PFSK-1 (cell line): Measurements from ENCODE around the gene GSTK1.

ENCODE experiments used
- FOXP2 ChIP-seq: optimal IDR thresholded peaks from 2 replicates; pipeline ENCODE3; 2011; ENCODE audit warnings: borderline replicate concordance, control low read depth, inconsistent platforms; ENCODE audit not compliant: insufficient read depth; ENCODE audit errors: extremely low read length, extremely low read depth
- POLR2AphosphoS5 ChIP-seq: IDR thresholded peaks from 2 replicates; pipeline ENCODE4 v1.6.1; 2012; ENCODE audit warnings: low read depth, mild to moderate bottlenecking, control low read depth, low read length, moderate library complexity
- REST ChIP-seq, 2 experiments: IDR thresholded peaks; 2 replicates each; pipeline versions ENCODE4 v1.6.1 to v1.8.0; 2011 to 2012; ENCODE audit warnings: low read depth in 2 of 2, low read length in 2 of 2, control low read depth in 1 of 2, inconsistent platforms in 1 of 2, mild to moderate bottlenecking in 1 of 2, moderate library complexity in 1 of 2; ENCODE audit not compliant: insufficient read depth in 1 of 2
- SIN3A ChIP-seq: IDR thresholded peaks from 2 replicates; pipeline ENCODE4 v1.6.1; 2012; ENCODE audit warnings: mild to moderate bottlenecking, low read length, moderate library complexity, borderline replicate concordance; ENCODE audit not compliant: insufficient read depth
- TAF1 ChIP-seq: IDR thresholded peaks from 2 replicates; pipeline ENCODE4 v1.6.1; 2012; ENCODE audit warnings: low read length, control low read depth, borderline replicate concordance; ENCODE audit not compliant: insufficient read depth

Gene GSTK1

GRCh38 chr7:143259765-143260164, 3.5 kb upstream of the GSTK1 start:
- no peak for TF ChIP-seq FOXP2
- TF ChIP-seq TAF1 = no peak
- TF ChIP-seq REST (IDR thresholded peaks at IDR 0.05; ENCODE audit: insufficient read depth in 1 of 2, low read depth in 2 of 2, low read length in 2 of 2) = no peak
- TF ChIP-seq POLR2AphosphoS5 = no peak
- TF ChIP-seq SIN3A = no peak

GRCh38 chr7:143261901-143262300, 1.3 kb upstream of the GSTK1 start:
- no peak for TF ChIP-seq SIN3A
- no peak for TF ChIP-seq TAF1
- no peak for TF ChIP-seq FOXP2
- TF ChIP-seq POLR2AphosphoS5 = no peak
- no peak for TF ChIP-seq REST (IDR thresholded peaks at IDR 0.05; ENCODE audit: insufficient read depth in 1 of 2, low read depth in 2 of 2, low read length in 2 of 2)

- no peak for TF ChIP-seq FOXP2
Observed at GRCh38 chr7:143265017-143265693, 1.9 kb downstream of the GSTK1 start.

- TF ChIP-seq TAF1 = no peak
- TF ChIP-seq SIN3A = no peak
- no peak for TF ChIP-seq REST (IDR thresholded peaks at IDR 0.05; ENCODE audit: insufficient read depth in 1 of 2, low read depth in 2 of 2, low read length in 2 of 2)
- TF ChIP-seq POLR2AphosphoS5 = no peak
- TF ChIP-seq FOXP2 = no peak
Observed at GRCh38 chr7:143269251-143269650, 6.0 kb downstream of the GSTK1 start.

GRCh38 chr7:143271240-143271639, 8.0 kb downstream of the GSTK1 start:
- no peak for TF ChIP-seq FOXP2
- TF ChIP-seq REST (IDR thresholded peaks at IDR 0.05; ENCODE audit: insufficient read depth in 1 of 2, low read depth in 2 of 2, low read length in 2 of 2) = no peak
- no peak for TF ChIP-seq TAF1
- no peak for TF ChIP-seq SIN3A
- no peak for TF ChIP-seq POLR2AphosphoS5
